ENCODE data around the gene CLEC2D.

GRCh38 chr12:9634969-9635754 lies 34.4 kb upstream of the CLEC2D start:
- TF ChIP-seq CTCF (IDR thresholded peaks at IDR 0.05) (no peak), POLR2A (IDR thresholded peaks at IDR 0.05) (no peak)
